NCI-H187 (cell line): ENCODE measurements around the gene PTPN1.
"Not testable (repeated sequence)": the region's sequence is repeated elsewhere in the genome, so short reads cannot be mapped to it uniquely, and the experiment has no call there.

Experiments used
- DNase-seq, 2 experiments: peaks; one replicate each; lab custom pipeline; 2025; lab: John Stamatoyannopoulos, UW

Gene PTPN1

GRCh38 chr20:50481741-50482140, 28.4 kb upstream of the PTPN1 start:
- no peak for DNase-seq

DNA sequence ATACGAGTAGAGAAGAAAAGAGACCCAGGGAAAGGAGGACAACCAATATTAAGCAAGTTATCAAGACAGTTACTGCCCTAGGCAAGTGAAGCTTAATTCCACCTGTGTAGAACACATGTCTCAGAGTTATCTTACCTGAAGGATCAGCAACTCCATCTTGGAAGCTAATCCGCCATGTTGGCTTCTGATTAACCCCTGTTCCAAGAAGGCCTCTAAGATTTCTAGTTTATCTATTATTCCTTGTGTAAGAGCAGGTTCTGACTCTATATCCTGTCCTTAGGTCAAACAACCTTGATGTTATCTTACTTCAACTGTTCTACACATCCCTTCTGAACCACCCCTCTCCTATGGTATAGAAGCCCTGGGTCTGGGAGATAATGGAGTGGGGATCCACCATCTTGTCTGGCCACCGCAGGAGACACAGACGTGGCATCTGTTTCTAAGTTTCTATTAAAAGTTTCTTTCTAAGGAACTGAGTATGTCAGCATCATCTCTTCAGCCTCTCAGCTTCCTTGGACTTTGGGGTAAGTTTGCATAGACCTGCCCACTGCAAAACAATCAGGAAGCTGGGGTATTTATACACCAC, 27.7 kb upstream of the PTPN1 start:
- DNase-seq, result no peak

GRCh38 chr20:50484271-50484976, 25.8 kb upstream of the PTPN1 start:
- no peak for DNase-seq

DNA sequence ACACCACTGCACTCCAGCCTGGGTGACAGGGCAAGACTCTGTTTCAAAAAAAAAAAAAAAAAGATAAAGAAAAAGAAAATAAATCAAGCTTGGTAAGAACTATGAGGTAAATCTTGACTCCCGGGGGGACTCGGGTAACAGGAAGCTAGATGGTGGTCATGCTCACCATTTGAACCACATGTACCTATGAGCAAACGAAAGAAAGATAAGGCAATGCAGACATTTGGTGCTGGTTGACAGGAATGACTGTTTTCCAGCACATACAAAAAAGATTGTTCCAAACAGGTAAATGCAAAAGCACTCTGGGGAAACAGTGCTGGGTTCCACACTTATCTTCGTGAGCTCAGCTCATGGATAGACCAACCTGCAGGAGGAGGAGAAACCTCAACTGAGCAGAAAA, 22.8 kb upstream of the PTPN1 start:
- no peak for DNase-seq

DNA sequence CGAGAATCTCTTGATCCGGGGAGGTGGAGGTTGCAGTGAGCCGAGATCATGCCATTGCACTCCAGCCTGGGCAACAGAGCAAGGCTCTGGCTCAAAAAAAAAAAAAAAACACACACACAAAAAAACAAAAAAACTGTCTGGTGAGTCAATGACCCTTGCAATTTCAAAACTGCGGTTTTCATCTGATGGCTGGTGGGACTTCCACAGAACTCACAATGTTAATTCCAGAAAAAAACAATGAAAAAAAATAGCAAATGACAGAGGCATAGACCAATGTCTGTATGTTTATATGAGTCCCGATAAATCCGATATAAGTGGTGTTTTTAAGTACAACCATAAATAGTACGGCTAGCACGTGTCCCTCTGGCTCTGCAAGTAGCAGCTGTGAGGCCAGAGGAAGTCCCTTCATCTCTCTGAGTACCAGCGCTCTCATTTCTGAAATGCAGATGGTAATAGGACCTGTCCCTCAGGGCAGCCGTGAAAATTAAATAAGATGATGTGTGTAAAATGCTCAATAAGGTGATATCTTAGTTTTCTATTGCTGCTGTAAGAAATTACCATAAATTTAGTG, 21.9 kb upstream of the PTPN1 start:
- no peak for DNase-seq

DNA sequence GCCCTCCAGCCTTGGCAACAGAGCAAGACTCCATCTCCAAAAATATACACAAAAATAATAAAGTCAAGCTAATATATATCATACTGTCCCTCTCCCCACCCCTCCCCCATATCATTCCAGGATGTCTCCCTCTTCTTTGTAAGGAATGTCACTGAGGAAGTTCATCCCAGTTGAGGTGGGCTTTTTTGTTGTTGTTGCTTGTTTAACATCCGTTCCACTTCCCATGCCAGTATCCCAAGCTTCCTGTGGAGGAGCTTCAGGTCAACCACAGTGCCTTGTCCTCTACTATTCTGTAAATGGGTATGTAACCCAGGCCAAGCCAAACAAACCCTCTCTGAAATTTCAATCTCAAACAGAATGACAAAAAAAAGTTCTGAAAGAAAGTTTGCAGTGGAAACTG, 19.0 kb upstream of the PTPN1 start:
- no peak for DNase-seq

- DNase-seq, result no peak
Measured at GRCh38 chr20:50491926-50492634, 18.1 kb upstream of the PTPN1 start.

- DNase-seq, result no peak
Measured at GRCh38 chr20:50493881-50494253, 16.3 kb upstream of the PTPN1 start.

DNA sequence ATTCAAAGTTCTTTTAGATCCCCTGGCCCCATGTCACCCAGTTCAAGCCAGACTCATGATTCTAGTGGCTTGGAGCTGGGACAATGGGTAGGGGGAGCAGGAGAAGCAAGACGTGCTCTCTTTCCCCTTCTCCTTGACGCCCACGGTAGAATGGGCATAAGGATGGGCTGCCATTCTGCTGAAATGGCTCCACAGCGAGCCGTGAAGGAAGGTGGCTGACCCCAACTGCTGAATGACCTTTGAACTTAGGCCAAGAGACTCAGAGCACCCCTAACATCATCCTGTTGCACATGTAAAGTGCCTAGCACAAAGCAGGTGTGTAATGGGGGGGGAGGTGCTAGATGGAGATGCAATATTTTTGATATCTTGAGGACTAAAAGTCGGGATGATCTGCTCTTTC, 15.8 kb upstream of the PTPN1 start:
- no peak for DNase-seq

- no peak for DNase-seq
Measured at GRCh38 chr20:50496773-50497385, 13.3 kb upstream of the PTPN1 start.

- no peak for DNase-seq
Measured at GRCh38 chr20:50498071-50498776, 12.0 kb upstream of the PTPN1 start.

GRCh38 chr20:50499938-50500337, 10.2 kb upstream of the PTPN1 start:
- DNase-seq, result no peak

GRCh38 chr20:50501972-50502745, 8.0 kb upstream of the PTPN1 start:
- no peak for DNase-seq

DNA sequence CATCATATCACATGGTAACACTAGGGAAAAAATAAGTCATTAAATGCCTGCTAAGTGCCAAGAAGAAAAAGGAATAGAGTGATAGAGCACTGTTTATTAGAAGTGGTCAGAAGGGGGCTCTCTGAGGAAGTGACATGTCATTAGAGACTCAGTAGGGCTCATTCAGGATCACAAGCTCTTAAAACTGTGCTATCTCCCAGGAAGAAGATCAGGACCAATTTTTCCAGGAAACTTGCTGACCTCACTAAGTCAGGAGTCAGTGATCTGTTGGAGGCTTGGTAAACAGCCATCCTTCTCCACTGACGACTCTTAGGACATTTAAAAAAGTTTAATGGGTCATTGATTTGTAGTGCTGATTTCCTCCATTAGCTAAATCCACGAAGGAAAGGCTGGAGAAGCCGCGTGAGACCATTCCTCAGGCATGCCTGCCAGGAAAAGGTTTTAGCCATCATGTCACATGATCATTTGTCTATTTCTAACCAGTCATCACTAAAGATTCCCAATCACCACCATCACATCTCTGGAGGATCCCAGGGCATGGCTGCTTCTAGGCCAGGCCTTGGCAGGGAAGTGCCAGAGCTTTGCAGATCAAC, 5.9 kb upstream of the PTPN1 start:
- DNase-seq, result no peak

DNA sequence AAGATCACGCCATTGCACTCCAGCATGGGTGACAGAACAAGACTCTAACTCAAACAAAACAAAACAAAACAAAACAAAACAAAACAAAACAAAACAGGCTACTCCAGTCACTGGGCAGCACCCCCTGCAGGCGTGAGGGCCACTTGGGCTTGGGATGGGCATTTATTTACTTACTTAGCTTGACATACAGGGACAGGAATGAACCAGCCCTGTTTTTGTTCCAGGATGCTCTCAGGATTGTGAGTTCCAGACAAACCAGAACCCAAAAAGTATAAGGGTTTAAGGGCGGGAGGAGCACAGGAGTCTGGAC, 4.0 kb upstream of the PTPN1 start:
- no peak for DNase-seq

- DNase-seq, result not testable (repeated sequence)
Measured at GRCh38 chr20:50507745-50508144, 2.4 kb upstream of the PTPN1 start.

GRCh38 chr20:50508171-50508755, 1.9 kb upstream of the PTPN1 start:
- DNase-seq, result no peak

DNA sequence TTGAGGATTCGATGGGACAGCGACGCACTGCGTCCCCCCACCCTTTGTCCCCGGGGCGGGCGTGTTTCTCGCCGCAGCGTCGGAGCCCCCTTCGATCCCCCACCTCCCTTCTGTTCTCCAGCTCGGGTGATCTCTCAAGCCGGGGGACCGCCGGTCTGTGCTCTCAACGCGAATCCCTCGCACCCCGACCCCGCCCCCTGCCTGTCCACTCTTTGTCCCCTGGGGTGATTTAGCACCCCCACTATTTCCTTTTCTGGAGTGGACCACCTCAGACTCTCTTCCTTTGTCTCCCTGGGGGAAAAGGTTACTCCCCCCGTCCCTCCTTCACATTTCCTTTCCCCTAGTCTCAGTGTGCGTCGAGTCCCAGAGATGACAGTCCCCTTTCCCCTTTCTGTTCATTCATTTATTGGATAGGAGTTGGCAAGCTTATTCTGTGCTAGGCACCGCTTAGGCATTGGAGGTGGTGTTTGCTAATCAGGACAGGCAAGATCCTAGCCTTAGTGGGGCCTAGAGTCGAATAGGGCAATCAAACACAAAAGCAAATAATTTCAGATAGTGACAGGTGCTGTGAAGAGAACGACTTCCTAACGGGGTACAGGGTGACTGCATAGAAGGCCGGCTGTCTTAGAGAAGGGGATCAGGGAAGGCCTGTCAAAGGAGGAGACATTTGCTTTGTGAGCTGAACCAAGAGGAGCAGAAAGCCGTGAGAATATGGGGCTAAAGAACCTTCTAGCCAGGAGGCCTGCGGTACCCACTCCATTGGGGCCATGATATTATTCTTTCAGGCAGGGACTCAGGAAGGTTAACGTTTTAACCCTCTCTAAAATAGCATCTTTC, 741 bp downstream of the PTPN1 start:
- no peak for DNase-seq

GRCh38 chr20:50512323-50512722, 2.1 kb downstream of the PTPN1 start:
- no peak for DNase-seq
